OCI-LY7 (cell line): ENCODE data around the gene MEIOB. TPM values are rescaled to one million over a fixed set of nuclear protein-coding genes. Genes with fewer than 3 reads are reported as not detected.

Source experiments
- BruUV-seq: library from RNA; stranded (reverse); fragments of 400-500 nt; replicated peaks from 2 replicates; lab custom pipeline; 2021; lab: Mats Ljungman, UMichigan
- CTCF ChIA-PET: fragments of 300-600 bp; sonication (Branson Sonifier 250); formaldehyde crosslinking; loops from one replicate; lab custom pipeline; 2022; ENCODE audit warnings: antibody characterized with exemption; ENCODE audit not compliant: unreplicated experiment; lab: Charles Lee
- POLR2A ChIA-PET: fragments of 300-600 bp; sonication (Branson Sonifier 250); formaldehyde crosslinking; loops from one replicate; lab custom pipeline; 2022; ENCODE audit warnings: antibody characterized with exemption; lab: Charles Lee
- DNase-seq: peaks from one replicate; pipeline ENCODE4 v3.0.0-alpha.2; 2015; ENCODE audit warnings: low spot score
- H2AFZ ChIP-seq: fragments of 200-600 bp; sonication (generic), shearing (Covaris generic); 2 replicates; pipeline ENCODE4 v1.6.1; 2014; ENCODE audit warnings: mild to moderate bottlenecking, antibody characterized with exemption, low read length, moderate library complexity
- H3K27ac ChIP-seq: fragments of 200-600 bp; sonication (generic); 2 replicates; pipeline ENCODE4 v1.5.1; 2014; ENCODE audit warnings: mixed run types, low read depth, mild to moderate bottlenecking, moderate library complexity, low read length, inconsistent platforms; ENCODE audit not compliant: poor library complexity, severe bottlenecking
- H3K36me3 ChIP-seq: fragments of 200-600 bp; sonication (generic); 2 replicates; pipeline ENCODE4 v1.6.1; 2014; ENCODE audit warnings: mild to moderate bottlenecking, antibody characterized with exemption, low read length, moderate library complexity, mixed read lengths; ENCODE audit not compliant: insufficient read depth
- H3K4me1 ChIP-seq: fragments of 200-600 bp; sonication (generic); 2 replicates; pipeline ENCODE4 v1.5.1; 2014; ENCODE audit warnings: mild to moderate bottlenecking, low read length; ENCODE audit not compliant: insufficient read depth, poor library complexity, severe bottlenecking
- H3K4me2 ChIP-seq: fragments of 200-600 bp; sonication (generic); 2 replicates; pipeline ENCODE4 v1.6.1; 2014; ENCODE audit warnings: mild to moderate bottlenecking, low read length
- H3K4me3 ChIP-seq: fragments of 200-600 bp; sonication (generic); 2 replicates; pipeline ENCODE4 v1.5.1; 2014; ENCODE audit warnings: mild to moderate bottlenecking, low read depth, low read length; ENCODE audit not compliant: poor library complexity, severe bottlenecking
- H3K79me2 ChIP-seq: fragments of 200-600 bp; sonication (generic); 2 replicates; pipeline ENCODE4 v1.6.1; 2016; ENCODE audit warnings: low read depth, mild to moderate bottlenecking, low read length, moderate library complexity, mixed read lengths; ENCODE audit not compliant: insufficient read depth
- H3K9me2 ChIP-seq: fragments of 200-600 bp; sonication (generic); 2 replicates; pipeline ENCODE4 v1.6.1; 2016; ENCODE audit warnings: mild to moderate bottlenecking, low read length, mixed read lengths; ENCODE audit not compliant: insufficient read depth
- H3K9me3 ChIP-seq: fragments of 200-600 bp; sonication (generic); 2 replicates; pipeline ENCODE4 v1.6.1; 2014; ENCODE audit warnings: mild to moderate bottlenecking, mixed run types, low read length, mixed read lengths
- H4K20me1 ChIP-seq: fragments of 200-600 bp; sonication (generic); 2 replicates; pipeline ENCODE4 v1.6.1; 2014; ENCODE audit warnings: mild to moderate bottlenecking, antibody characterized with exemption, low read length, moderate library complexity, mixed read lengths; ENCODE audit not compliant: insufficient read depth
- EZH2phosphoT487 ChIP-seq: fragments of 200-600 bp; sonication (generic); IDR thresholded peaks from 2 replicates; pipeline ENCODE4 v1.6.1; 2018; ENCODE audit warnings: low read depth, borderline replicate concordance, mild to moderate bottlenecking, mixed run types, antibody characterized with exemption, low read length, moderate library complexity, mixed read lengths
- intact Hi-C: fragments of 100-400 bp; cut with micrococcal nuclease; formaldehyde crosslinking; loops from one replicate; pipeline ENCODE4 v1.10.0; 2022; ENCODE audit not compliant: unreplicated experiment
- total RNA-seq, 2 experiments: library from RNA; depleted of rRNA in 1 of 2; stranded (reverse); fragments of >200 nt in 1 of 2; shearing (Covaris generic) in 1 of 2; gene quantifications; 2 replicates each; pipeline ENCODE4 v1.2.3, GENCODE V29; 2014 to 2022
- TF ChIP-seq, protein P1 (sequence below): fragments of 200-600 bp; sonication (generic); conservative IDR thresholded peaks from 2 replicates; pipeline ENCODE4 v1.5.1; 2014; ENCODE audit warnings: mild to moderate bottlenecking, antibody characterized with exemption, low read length, moderate library complexity, mixed read lengths

Gene MEIOB
- total RNA-seq, 2 experiments from 2014 or later: not detected

GRCh38 chr16:1845985-1846384 is 26.0 kb downstream of the MEIOB start:
- DNase-seq: no peak
- Histone ChIP-seq H4K20me1 (no peaks in the 10 kb centered on the region), H3K4me3 (no peak overlapping the region), H3K27ac (no peak overlapping the region), H3K36me3 (no peaks in the 10 kb centered on the region), H3K79me2 (no peaks in the 10 kb centered on the region), H2AFZ (no peak overlapping the region), H3K4me1 (no peaks in the 10 kb centered on the region), H3K9me2 (no peaks in the 10 kb centered on the region), H3K4me2 (no peak overlapping the region), H3K9me3 (no peaks in the 10 kb centered on the region)
- no TSS peak for BruUV-seq
- intact Hi-C loops: no loop called here
- POLR2A ChIA-PET: no interaction called here
- TF ChIP-seq, protein P1, sequence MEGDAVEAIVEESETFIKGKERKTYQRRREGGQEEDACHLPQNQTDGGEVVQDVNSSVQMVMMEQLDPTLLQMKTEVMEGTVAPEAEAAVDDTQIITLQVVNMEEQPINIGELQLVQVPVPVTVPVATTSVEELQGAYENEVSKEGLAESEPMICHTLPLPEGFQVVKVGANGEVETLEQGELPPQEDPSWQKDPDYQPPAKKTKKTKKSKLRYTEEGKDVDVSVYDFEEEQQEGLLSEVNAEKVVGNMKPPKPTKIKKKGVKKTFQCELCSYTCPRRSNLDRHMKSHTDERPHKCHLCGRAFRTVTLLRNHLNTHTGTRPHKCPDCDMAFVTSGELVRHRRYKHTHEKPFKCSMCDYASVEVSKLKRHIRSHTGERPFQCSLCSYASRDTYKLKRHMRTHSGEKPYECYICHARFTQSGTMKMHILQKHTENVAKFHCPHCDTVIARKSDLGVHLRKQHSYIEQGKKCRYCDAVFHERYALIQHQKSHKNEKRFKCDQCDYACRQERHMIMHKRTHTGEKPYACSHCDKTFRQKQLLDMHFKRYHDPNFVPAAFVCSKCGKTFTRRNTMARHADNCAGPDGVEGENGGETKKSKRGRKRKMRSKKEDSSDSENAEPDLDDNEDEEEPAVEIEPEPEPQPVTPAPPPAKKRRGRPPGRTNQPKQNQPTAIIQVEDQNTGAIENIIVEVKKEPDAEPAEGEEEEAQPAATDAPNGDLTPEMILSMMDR: no peak
- TF ChIP-seq EZH2phosphoT487: no peak
- CTCF ChIA-PET: interaction anchor here (0.6 kb wide), 1 partner anchor 8 kb away, joined by 4 read pairs; no protein-coding TSS in a partner anchor

- Histone ChIP-seq H3K36me3 (no peaks in the 10 kb centered on the region), H3K9me2 (no peaks in the 10 kb centered on the region), H3K27ac (no peak overlapping the region), H3K79me2 (no peaks in the 10 kb centered on the region), H2AFZ (no peak overlapping the region), H3K4me1 (no peaks in the 10 kb centered on the region), H4K20me1 (no peaks in the 10 kb centered on the region), H3K4me2 (no peak overlapping the region), H3K4me3 (no peak overlapping the region), H3K9me3 (no peaks in the 10 kb centered on the region)
- TF ChIP-seq, protein P1: no peak
- no peak for TF ChIP-seq EZH2phosphoT487
- intact Hi-C loops: no loop called here
- no TSS peak for BruUV-seq
- ChIA-PET POLR2A (no interaction called here), CTCF (no interaction called here)
- no peak for DNase-seq
These were observed 32.4 kb downstream of the MEIOB start for GRCh38 chr16:1839554-1839953.

- H3K4me2 ChIP-seq: no peak overlapping the region
- intact Hi-C loops: no loop called here
- no peak for DNase-seq
- H3K36me3 ChIP-seq: no peaks in the 10 kb centered on the region
- no TSS peak for BruUV-seq
- no peak overlapping the region for H3K4me3 ChIP-seq
- H3K9me2 ChIP-seq: no peaks in the 10 kb centered on the region
- TF ChIP-seq, protein P1: no peak
- TF ChIP-seq EZH2phosphoT487: no peak
- no peak overlapping the region for H3K27ac ChIP-seq
- peaks cover 3% of the 10 kb centered on the region for H3K4me1 ChIP-seq
- no peaks in the 10 kb centered on the region for H4K20me1 ChIP-seq
- H3K9me3 ChIP-seq: no peaks in the 10 kb centered on the region
- CTCF ChIA-PET: no interaction called here
- no peaks in the 10 kb centered on the region for H3K79me2 ChIP-seq
- POLR2A ChIA-PET: no interaction called here
- H2AFZ ChIP-seq: no peak overlapping the region
These were observed 37.9 kb downstream of the MEIOB start for GRCh38 chr16:1834096-1834495.
